Vagina (tissue), 2 donors: ENCODE measurements around the gene VSTM4. TPM values are rescaled to one million over a fixed set of nuclear protein-coding genes. Genes with fewer than 3 reads are reported as not detected.

Experiments used
- DNase-seq, 2 donors: peaks; one replicate each; pipeline ENCODE4 v3.0.0-alpha.2; 2017; ENCODE audit errors: extremely low spot score in 2 of 2
- H3K27ac ChIP-seq: fragments of 200-600 bp; sonication (generic); one replicate; pipeline ENCODE4 v1.5.1; 2019
- H3K27me3 ChIP-seq: fragments of 200-600 bp; sonication (generic); one replicate; pipeline ENCODE4 v1.5.1; 2019
- H3K36me3 ChIP-seq, 2 donors: fragments of 200-600 bp; sonication (generic); one replicate each; pipeline ENCODE4 v1.5.1; 2017 to 2019
- H3K4me1 ChIP-seq: fragments of 200-600 bp; sonication (generic); one replicate; pipeline ENCODE4 v1.5.1; 2019
- H3K4me3 ChIP-seq, 2 donors: fragments of 200-600 bp; sonication (generic); 1 replicate in 1 of 2; 2 replicates in 1 of 2; pipeline ENCODE4 v1.5.1; 2016 to 2019
- H3K9me3 ChIP-seq: fragments of 200-600 bp; sonication (generic); one replicate; pipeline ENCODE4 v1.5.1; 2019
- CTCF ChIP-seq, 3 experiments: fragments of 450-650 bp in 2 of 3; fragments of 200-600 bp in 1 of 3; sonication (generic) in 1 of 3; IDR thresholded peaks; one replicate each; pipeline ENCODE4 v1.5.1; 2017 to 2019; ENCODE audit warnings: antibody characterized with exemption in 3 of 3, mild to moderate bottlenecking in 2 of 3, moderate library complexity in 2 of 3
- POLR2A ChIP-seq, 2 donors: fragments of 450-650 bp; IDR thresholded peaks; one replicate each; pipeline ENCODE4 v1.6.1; 2017; ENCODE audit warnings: antibody characterized with exemption in 2 of 2, mild to moderate bottlenecking in 2 of 2, moderate library complexity in 2 of 2
- POLR2AphosphoS5 ChIP-seq, 2 donors: sonication (generic); formaldehyde crosslinking; IDR thresholded peaks; one replicate each; pipeline ENCODE4 v1.9.0; 2017; ENCODE audit warnings: antibody characterized with exemption in 2 of 2, mild to moderate bottlenecking in 2 of 2, low read depth in 1 of 2; ENCODE audit not compliant: insufficient read depth in 1 of 2
- intact Hi-C: fragments of 100-400 bp; cut with DNase I; formaldehyde crosslinking; loops from one replicate; pipeline ENCODE4 v1.15.1; 2023
- total RNA-seq: library from RNA; depleted of rRNA; stranded (reverse); fragments of >200 nt; gene quantifications from one replicate; pipeline ENCODE4 v1.2.3, GENCODE V29; 2016

Gene VSTM4
- total RNA-seq, 1 donor from 2014 or later: 14.0 TPM

- H3K27me3 ChIP-seq: no peaks in the 10 kb centered on the region
- H3K9me3 ChIP-seq: no peaks in the 10 kb centered on the region
- H3K4me3 ChIP-seq: no peak overlapping the region
- DNase-seq: no peak
- peaks cover 37% of the 10 kb centered on the region for H3K4me1 ChIP-seq
- TF ChIP-seq POLR2AphosphoS5 (IDR thresholded peaks at IDR 0.05; ENCODE audit: insufficient read depth in 1 of 2, low read depth in 1 of 2): no peak
- no peak for TF ChIP-seq CTCF (IDR thresholded peaks at IDR 0.05)
- TF ChIP-seq POLR2A (IDR thresholded peaks at IDR 0.05): no peak
- H3K36me3 ChIP-seq: no peaks in the 10 kb centered on the region
- H3K27ac ChIP-seq: no peak overlapping the region
- intact Hi-C loops: no loop called here
Measured at GRCh38 chr10:49105076-49105475, 10.2 kb downstream of the VSTM4 start.

- Histone ChIP-seq H3K27ac (no peak overlapping the region), H3K4me3 (no peak overlapping the region), H3K4me1 (peaks cover 30% of the 10 kb centered on the region), H3K27me3 (no peaks in the 10 kb centered on the region), H3K36me3 (no peaks in the 10 kb centered on the region), H3K9me3 (no peaks in the 10 kb centered on the region)
- no peak for DNase-seq
- intact Hi-C loops: no loop called here
- TF ChIP-seq CTCF (IDR thresholded peaks at IDR 0.05) (no peak), POLR2AphosphoS5 (IDR thresholded peaks at IDR 0.05; ENCODE audit: insufficient read depth in 1 of 2, low read depth in 1 of 2) (no peak), POLR2A (IDR thresholded peaks at IDR 0.05) (no peak)
Measured at GRCh38 chr10:49104323-49104722, 11.0 kb downstream of the VSTM4 start.

- Histone ChIP-seq H3K4me1 (peaks cover 24% of the 10 kb centered on the region), H3K27ac (no peak overlapping the region), H3K9me3 (no peaks in the 10 kb centered on the region), H3K36me3 (no peaks in the 10 kb centered on the region), H3K27me3 (no peaks in the 10 kb centered on the region), H3K4me3 (no peak overlapping the region)
- TF ChIP-seq POLR2A (IDR thresholded peaks at IDR 0.05): no peak
- DNase-seq: no peak
- intact Hi-C loops: no loop called here
Measured at GRCh38 chr10:49103761-49104160, 11.6 kb downstream of the VSTM4 start.

- H3K9me3 ChIP-seq: no peaks in the 10 kb centered on the region
- intact Hi-C loops: no loop called here
- DNase-seq: no peak
- no peaks in the 10 kb centered on the region for H3K36me3 ChIP-seq
- no peak overlapping the region for H3K4me3 ChIP-seq
- no peak overlapping the region for H3K27ac ChIP-seq
- TF ChIP-seq CTCF (IDR thresholded peaks at IDR 0.05) (no peak), POLR2A (IDR thresholded peaks at IDR 0.05) (no peak), POLR2AphosphoS5 (IDR thresholded peaks at IDR 0.05; ENCODE audit: insufficient read depth in 1 of 2, low read depth in 1 of 2) (no peak)
- H3K4me1 ChIP-seq: peaks cover 9% of the 10 kb centered on the region
- H3K27me3 ChIP-seq: no peaks in the 10 kb centered on the region
Measured at GRCh38 chr10:49099046-49099445, 16.3 kb downstream of the VSTM4 start.

- H3K9me3 ChIP-seq: no peaks in the 10 kb centered on the region
- no peaks in the 10 kb centered on the region for H3K27me3 ChIP-seq
- no peaks in the 10 kb centered on the region for H3K36me3 ChIP-seq
- intact Hi-C loops: no loop called here
- H3K27ac ChIP-seq: no peak overlapping the region
- TF ChIP-seq CTCF (IDR thresholded peaks at IDR 0.05) (no peak), POLR2AphosphoS5 (IDR thresholded peaks at IDR 0.05; ENCODE audit: insufficient read depth in 1 of 2, low read depth in 1 of 2) (no peak), POLR2A (IDR thresholded peaks at IDR 0.05) (no peak)
- H3K4me1 ChIP-seq: peaks cover 8% of the 10 kb centered on the region
- peak in 1 of 2 donors; percentile 62 for DNase-seq
- H3K4me3 ChIP-seq: no peak overlapping the region
Measured at GRCh38 chr10:49096890-49097445, 18.4 kb downstream of the VSTM4 start.
